A549 treated with AZD9567 at 1 μM for 4 hours (cell line): ENCODE data around the gene KRT15. TPM values are rescaled to one million over a fixed set of nuclear protein-coding genes. Genes with fewer than 3 reads are reported as not detected.

ENCODE experiments used
- total RNA-seq: library from RNA; stranded (reverse); fragments of 200-300 nt; extraction: Qiagen RNA extraction; gene quantifications from 5 replicates; pipeline ENCODE4 v1.2.3, GENCODE V29; 2022; ENCODE audit not compliant: insufficient read depth

Gene KRT15
- total RNA-seq, result 2.1 to 2.6 TPM (median 2.5 TPM) in 5 replicates

DNA sequence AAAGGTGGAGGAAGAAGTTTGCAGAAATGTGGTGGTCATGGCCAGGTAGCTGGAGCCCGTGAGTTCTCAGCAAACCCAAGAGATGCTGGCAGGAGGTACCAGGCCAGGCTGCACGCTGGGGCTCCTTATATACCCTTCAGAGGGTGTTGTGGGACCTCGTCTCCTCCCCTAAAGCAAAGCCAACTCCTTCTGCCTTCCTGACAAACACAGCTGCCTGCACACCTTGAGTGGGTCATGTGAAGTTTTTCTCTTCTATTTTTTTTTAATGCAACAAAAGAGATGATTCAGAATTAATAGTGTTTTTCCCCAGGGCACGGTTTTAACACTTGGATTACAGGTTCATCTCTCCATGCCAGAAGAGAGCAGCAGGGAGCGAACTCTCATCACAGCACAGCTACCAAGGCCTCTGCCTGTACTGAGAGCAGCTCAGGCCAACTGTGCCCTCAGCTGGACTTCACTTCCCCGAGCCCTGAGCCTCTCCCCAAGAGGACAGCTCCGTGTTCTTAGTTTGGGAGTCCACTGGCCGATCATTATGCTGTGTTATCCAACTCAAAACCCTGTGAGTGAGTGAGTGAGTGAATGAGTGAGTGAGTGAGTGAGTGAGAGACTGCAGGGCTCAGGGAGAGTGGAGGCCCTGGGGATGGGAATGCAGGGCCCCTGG, at the start of gene KRT15:
Gene KRT15 (minus strand): TSS at position 102 of the 661 bp plus-strand sequence. CDS start 63 bp downstream, at position 39.

DNA sequence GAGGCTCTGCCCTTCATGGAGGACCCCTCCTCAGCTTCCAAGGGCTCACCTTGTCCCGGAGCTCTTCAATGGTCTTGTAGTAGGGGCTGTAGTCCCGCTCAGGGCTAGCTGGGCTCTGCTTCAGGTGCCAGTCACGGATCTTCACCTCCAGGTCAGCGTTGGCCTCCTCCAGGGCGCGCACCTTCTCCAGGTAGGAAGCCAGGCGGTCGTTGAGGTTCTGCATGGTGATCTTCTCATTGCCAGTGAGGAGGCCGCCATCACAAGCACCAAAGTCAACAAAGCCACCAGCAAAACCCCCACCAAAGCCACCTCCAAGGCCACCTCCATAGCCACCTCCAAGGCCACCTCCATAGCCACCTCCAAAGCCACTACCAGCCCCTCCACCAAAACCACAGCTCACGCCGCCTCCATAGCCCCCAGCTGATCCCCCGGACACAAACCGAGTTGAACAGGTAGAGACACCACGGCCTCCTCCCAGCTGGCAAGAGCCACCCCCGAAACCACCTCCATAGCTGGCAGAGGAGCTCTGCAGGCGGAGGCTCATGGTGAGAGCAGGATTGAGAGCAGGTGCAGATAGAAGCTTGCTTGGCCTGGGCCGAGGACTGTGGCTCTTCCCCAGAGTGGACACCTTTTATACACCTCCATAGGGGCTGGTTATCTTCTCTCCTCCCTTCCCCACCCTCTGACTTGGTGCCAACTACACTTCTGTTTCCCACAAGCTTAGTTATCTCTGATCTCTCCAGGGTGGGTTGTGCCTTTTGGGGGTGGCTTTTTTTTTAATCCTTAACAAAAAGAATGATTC, 13.5 kb downstream of the KRT15 start, which contains the start of gene KRT13:
Gene KRT13 (minus strand): TSS at position 606 of the 802 bp plus-strand sequence. CDS start 62 bp downstream, at position 544.

DNA sequence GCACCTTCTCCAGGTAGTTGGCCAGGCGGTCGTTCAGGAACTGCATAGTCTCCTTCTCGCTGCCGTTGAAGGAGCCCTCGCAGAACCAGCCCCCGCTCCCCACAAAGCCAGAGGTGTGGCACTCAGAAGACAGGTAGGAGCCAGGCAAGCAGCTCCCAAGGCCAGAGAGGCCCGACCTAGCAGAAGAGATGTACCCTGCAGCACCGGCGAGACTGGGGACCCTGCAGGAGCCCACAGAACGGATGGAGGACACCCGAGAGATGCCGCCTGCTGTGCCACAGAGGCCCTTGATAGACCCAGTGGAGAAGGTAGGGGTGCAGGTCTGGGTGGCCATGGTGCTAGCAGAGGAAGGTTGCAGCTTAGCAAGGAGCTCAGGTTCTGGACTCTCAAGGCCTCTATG, 29.2 kb downstream of the KRT15 start, which contains the start of gene KRT36:
Gene KRT36 (minus strand): TSS at position 380 of the 400 bp plus-strand sequence. CDS start 46 bp downstream, at position 334.

DNA sequence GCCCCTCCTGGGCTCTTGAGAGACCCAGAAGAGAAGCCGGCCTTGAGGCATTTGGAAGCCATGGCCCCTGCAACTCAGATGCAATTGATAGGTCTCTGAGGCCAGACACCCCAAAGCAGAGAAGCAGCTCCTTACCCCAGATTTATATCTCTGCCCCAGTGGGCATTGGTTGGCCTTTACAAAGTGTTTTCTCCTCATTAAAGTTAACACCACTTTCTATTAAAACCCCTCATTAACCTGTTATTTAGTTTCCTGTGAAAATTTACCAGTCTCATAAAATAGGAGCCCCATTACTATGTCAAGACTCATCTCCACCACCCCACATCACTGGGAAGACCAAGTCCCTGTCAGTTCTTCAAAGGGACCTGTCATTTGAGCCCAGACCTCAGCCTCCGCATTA, 37.7 kb downstream of the KRT15 start, which contains the start of gene KRT35:
Gene KRT35 (minus strand): TSS at position 116 of the 400 bp plus-strand sequence. CDS start 54 bp downstream, at position 62.

DNA sequence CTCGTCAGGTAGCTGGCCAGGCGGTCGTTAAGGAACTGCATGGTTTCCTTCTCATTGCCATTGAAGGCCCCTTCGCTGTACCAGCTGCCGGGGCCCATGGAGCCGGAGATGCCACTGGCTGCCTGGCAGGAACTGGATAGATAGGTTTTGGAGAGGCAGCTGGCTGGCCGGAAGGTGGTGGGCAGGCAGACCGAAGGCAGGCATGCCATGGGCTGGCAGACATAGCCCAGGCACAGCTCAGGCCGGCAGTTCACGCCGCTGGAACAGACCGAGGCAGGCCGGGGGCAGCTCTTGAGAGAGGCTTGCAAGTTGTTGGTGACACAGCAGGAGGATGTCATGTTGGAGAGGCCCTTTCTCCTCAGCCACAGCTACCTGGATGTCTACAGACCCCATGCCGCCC, 51.7 kb downstream of the KRT15 start, which contains the start of gene KRT32:
Gene KRT32 (minus strand): TSS at position 399 of the 400 bp plus-strand sequence. CDS start 61 bp downstream, at position 338.

Other genes starting within 250 kb of the KRT15 start
- not detected in 5 replicates for gene KRTAP9-7, start 243.2 kb downstream of the KRT15 start, total RNA-seq
- not detected in 5 replicates for gene KRTAP29-1, start 216.0 kb downstream of the KRT15 start, total RNA-seq
- not detected in 5 replicates for gene KRTAP16-1, start 209.6 kb downstream of the KRT15 start, total RNA-seq
- gene KRTAP17-1, start 203.2 kb downstream of the KRT15 start, total RNA-seq, result not detected in 5 replicates
- not detected in 5 replicates for gene KRT33A, start 168.1 kb downstream of the KRT15 start, total RNA-seq
- gene KRT33B, start 149.1 kb downstream of the KRT15 start, total RNA-seq, result not detected in 5 replicates
- gene KRT34, start 136.6 kb downstream of the KRT15 start, total RNA-seq, result 0.21 to 1.2 TPM (median 0.29 TPM) in 5 replicates
- gene KRT31, start 121.3 kb downstream of the KRT15 start, total RNA-seq, result not detected in 5 replicates
- gene KRT37, start 94.3 kb downstream of the KRT15 start, total RNA-seq, result not detected in 5 replicates
- not detected in 5 replicates for gene KRT38, start 77.9 kb downstream of the KRT15 start, total RNA-seq
- not detected in 5 replicates for gene KRT32, start 51.5 kb downstream of the KRT15 start, total RNA-seq
- gene KRT35, start 37.7 kb downstream of the KRT15 start, total RNA-seq, result not detected in 5 replicates
- gene KRT36, start 29.0 kb downstream of the KRT15 start, total RNA-seq, result not detected in 5 replicates
- 0.08 to 0.50 TPM (median 0.30 TPM) in 3 of 5 replicates, not detected in the others for gene KRT13, start 13.3 kb downstream of the KRT15 start, total RNA-seq
- 38.0 to 52.6 TPM (median 41.8 TPM) in 5 replicates for gene KRT19, start 9.4 kb upstream of the KRT15 start, total RNA-seq
- not detected in 5 replicates for gene KRT9, start 53.2 kb upstream of the KRT15 start, total RNA-seq
- 0.08 to 0.13 TPM (median 0.10 TPM) in 3 of 5 replicates, not detected in the others for gene KRT14, start 68.0 kb upstream of the KRT15 start, total RNA-seq
- gene KRT16, start 93.9 kb upstream of the KRT15 start, total RNA-seq, result 0.46 to 0.75 TPM (median 0.64 TPM) in 4 of 5 replicates, not detected in the other
- gene KRT17, start 105.7 kb upstream of the KRT15 start, total RNA-seq, result 0.64 to 0.87 TPM (median 0.80 TPM) in 4 of 5 replicates, not detected in the other
- 1,249 to 1,572 TPM (median 1,406 TPM) in 5 replicates for gene EIF1, start 170.0 kb upstream of the KRT15 start, total RNA-seq
- 0.23 TPM in 1 of 5 replicates, not detected in the others for gene GAST, start 193.4 kb upstream of the KRT15 start, total RNA-seq
- 1.6 to 10.1 TPM (median 2.0 TPM) in 5 replicates for gene HAP1, start 215.8 kb upstream of the KRT15 start, total RNA-seq